HK-2 (cell line): ENCODE results near the gene BBX.

ENCODE experiments used
- DNase-seq: peaks from one replicate; pipeline ENCODE4 v3.0.0-alpha.2; 2018; ENCODE audit not compliant: unreplicated experiment

BBX gene

GRCh38 chr3:107599772-107600145 is 77.0 kb downstream of the BBX start:
- DNase-seq: no peak

DNA sequence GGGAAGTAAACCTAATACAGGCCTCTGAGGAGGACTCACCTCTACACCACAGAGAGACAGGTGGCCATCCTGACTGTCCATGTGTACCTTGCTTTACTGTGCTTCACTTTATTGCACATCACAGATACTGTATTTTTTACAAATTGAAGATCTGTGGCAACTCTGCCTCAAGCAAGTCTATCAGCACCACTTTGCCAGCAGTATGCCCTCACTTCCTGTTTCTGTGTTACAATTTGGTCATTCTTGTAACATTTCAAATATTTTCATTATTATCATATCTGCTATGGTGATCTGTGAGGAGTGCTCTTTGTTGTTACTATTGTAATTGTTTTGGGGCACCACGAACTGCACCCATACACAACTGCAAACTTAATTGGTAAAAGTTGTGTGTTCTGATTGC is 78.0 kb downstream of the BBX start:
- DNase-seq: no peak

- DNase-seq: no peak
Measured at GRCh38 chr3:107604057-107604822, 81.5 kb downstream of the BBX start.

- DNase-seq: no peak
Measured at GRCh38 chr3:107611775-107612469, 89.2 kb downstream of the BBX start.

- DNase-seq: no peak
Measured at GRCh38 chr3:107612664-107613084, 89.9 kb downstream of the BBX start.

- no peak for DNase-seq
Measured at GRCh38 chr3:107619549-107619948, 96.8 kb downstream of the BBX start.

- DNase-seq: no peak
Measured at GRCh38 chr3:107620534-107620933, 97.8 kb downstream of the BBX start.

DNA sequence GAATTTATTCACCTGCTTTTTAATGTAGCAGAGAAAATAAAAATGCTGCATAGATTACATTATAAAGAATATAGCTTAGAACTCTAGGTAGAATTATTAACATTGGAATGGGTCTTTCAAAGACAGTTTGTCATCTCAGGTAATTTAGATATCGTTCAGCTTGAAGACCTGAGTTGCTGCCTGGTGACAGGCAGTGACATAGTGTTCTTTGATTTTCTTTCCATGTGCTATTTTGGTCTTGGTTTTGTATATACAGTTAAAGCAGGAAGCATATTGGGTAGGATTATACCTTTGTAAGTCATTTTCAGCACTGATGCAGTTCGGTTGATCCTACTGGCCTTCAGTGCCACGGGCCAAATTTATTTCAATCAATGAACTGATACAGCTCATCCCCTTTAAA is 98.7 kb downstream of the BBX start:
- DNase-seq: no peak

DNA sequence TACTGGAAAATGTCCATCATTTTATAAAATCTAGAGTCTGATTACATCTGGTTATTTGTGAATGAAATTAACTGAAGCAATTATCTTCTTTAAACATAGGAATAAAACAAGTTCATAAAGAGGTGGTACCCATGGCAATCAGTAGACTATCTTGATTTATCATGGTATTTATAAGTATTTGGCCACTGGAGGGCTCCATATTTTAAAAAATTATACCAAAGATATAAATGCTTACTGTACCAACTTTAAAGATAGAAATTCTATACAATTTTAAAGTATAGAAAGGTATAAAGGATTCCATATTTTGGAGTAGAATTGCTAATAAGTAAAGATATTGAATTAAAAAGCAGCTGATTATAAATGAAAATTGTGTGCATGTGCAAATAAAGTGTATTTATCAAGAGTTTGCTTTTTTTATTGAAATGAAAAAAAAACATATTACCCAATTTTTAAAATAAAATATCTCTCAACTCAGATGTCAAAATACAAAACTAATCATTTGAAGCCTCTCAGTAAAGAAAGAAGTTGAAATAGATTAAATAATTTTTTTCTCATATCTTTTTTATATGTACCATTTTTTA is 105.3 kb downstream of the BBX start:
- no peak for DNase-seq

DNA sequence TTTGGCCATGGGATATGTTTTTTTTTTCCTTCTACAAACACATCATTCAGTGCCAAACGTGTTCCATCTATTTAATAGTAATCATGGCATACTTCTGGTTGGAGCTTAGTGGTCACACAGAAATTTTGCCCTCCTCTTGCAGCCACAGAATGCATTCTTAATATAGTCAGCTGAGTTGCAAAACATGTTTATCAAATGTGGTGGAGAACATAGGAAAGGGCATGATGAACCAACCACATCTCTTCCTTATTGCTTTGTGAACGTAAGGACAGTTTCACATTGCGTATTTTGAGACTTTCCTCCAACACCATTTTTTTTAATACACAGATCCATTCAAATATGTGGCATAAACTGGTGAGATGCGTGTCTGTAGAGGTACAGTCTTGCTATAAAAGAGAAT is 106.8 kb downstream of the BBX start:
- no peak for DNase-seq

DNA sequence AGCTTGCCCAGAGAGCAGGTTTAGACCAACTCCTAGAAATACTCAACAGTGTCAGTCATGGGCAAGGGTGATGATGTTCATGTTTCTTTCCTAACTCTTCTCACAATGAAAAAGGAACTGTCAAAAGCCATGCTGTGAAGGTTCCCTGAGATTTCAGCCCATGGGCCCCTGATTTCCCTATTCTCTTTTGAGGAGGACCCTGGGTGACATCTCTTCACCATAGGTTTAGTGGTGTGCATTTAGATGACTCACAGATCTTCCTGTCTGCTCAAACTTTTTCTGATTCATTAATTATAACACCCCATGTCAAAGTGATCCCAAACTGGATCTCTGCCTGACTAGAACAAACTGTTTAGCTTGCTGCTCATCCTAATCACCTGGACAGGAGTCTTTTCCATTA is 108.0 kb downstream of the BBX start:
- DNase-seq: no peak

DNA sequence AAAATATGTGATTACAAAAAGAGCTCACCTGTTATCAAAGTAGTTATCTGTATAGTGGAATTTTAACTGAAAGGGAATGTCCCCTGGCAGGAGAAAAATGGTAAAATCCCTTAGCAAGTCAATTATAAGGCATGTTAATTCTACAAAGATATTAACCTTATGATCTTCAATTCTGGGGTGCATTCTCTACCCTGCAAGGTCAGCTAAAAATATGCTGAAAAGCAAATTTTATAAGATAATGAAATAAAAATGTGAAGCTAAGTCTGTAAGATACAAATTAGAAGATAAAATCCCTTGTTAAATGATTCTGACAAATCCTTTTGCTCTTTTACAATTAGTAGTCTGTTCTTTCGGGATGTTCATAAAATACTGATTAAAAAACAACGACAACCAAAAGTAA is 109.8 kb downstream of the BBX start:
- no peak for DNase-seq

- no peak for DNase-seq
Measured at GRCh38 chr3:107633327-107634098, 110.8 kb downstream of the BBX start.

GRCh38 chr3:107634099-107634489 is 111.3 kb downstream of the BBX start:
- DNase-seq: no peak

- peak; percentile 14 for DNase-seq
Measured at GRCh38 chr3:107637416-107638183, 114.8 kb downstream of the BBX start.

DNA sequence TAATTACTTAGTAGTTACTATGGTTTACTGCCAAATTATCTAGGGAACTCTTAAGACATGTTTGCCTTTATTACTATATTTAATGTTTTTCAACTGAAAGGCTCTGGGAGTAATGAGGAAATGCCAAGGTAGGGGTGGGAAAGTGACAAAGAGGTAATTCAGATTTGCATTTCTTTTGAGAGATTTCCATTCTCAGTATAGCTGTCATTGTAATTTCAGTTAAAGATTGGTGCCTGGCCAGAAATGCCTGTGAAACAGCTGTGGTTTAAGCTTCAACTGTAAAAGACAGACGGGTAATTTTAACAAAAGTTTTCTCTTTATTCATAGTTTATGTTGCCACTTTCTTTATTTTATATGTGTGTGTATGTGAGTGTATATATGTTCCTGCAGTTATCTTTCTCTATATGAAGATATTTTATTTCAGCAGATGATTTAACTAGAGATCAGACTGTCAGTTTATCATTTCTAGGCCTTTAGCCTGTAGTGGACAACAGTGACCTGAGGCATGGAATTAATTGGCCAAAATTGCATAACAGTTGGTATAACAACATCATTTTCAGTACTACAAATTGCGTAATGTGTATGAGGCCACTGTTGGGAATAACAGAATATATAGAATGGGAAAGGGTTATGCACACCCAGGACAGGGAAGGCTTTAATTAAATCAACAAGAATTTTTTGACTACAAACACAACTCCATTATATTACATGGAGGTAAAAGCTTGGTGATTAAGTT is 119.0 kb downstream of the BBX start:
- no peak for DNase-seq

DNA sequence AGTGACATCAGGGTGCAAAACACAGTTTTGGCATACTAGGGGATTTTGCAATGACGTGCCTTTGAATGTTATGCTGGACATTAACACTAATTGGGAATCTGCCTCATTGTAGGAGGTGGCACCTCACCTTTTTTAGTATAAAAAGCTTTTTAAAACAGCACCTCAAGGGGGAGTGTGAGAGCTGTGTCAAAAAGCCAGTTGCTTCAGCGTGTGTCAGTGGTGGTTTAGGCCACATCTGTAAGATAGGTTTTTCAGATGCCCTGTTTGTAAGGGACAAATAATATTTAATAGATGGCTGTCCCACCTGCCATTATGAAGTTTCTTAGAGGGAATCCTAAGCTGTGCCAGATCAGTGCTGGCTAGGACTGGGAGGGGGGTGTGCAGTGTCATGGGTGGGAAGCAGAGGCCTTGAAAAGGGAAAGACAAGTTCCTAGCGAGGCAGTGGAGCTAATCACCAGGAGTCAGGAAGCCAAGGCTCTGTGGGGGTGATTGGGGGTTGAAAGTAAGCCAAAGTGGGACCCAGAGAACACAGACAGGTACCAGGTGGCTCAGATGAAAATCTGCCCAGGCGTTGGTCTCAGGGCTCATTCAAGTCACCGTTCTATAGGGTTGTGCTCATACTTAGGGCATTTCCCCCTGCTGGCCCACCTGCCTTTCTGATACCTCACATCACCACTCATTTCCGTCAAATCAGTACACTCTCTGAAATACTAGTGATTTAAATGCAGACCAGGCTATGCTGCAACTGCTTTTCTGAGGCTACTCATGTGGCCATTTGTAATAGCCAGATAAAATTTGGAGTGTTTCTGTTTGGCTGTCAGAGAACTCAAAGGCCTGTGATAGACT is 120.5 kb downstream of the BBX start:
- no peak for DNase-seq

- no peak for DNase-seq
Measured at GRCh38 chr3:107644631-107645030, 121.9 kb downstream of the BBX start.

DNA sequence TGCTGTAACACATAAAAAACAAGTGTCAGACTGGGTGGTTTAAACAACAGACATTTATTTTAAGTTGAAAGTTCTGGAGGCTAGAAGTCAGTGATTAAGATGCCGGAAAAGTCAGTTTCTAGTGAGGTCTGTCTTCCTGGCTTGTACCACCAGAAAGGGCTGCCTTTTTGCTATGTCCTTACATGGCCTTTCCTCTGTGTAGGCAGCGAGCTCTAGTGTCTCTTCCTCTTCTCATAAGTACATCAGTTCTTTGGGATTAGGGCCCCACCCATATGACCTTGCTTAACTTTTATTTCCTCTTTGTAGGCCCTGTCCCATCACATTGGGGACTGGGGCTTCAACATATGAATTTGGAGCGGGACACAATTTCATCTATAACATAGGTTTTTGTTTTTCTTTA is 128.0 kb downstream of the BBX start:
- DNase-seq: no peak

- no peak for DNase-seq
Measured at GRCh38 chr3:107651782-107652181, 129.0 kb downstream of the BBX start.
